Smooth muscle cell (in vitro differentiated cells): ENCODE results near the gene SLC25A30. TPM values are rescaled to one million over a fixed set of nuclear protein-coding genes. Genes with fewer than 3 reads are reported as not detected.

Experiments
- DNase-seq: peaks from one replicate; lab custom pipeline; 2025; ENCODE audit not compliant: unreplicated experiment; lab: John Stamatoyannopoulos, UW
- H2AFZ ChIP-seq: fragments of 200-600 bp; sonication (generic); 2 replicates; pipeline ENCODE4 v1.6.0; 2016; ENCODE audit warnings: antibody characterized with exemption, low read depth, mild to moderate bottlenecking
- H3F3A ChIP-seq: fragments of 200-600 bp; sonication (generic); 2 replicates; pipeline ENCODE4 v1.6.0; 2017; ENCODE audit warnings: antibody characterized with exemption, low read depth
- H3K27ac ChIP-seq: fragments of 200-600 bp; sonication (generic); 2 replicates; pipeline ENCODE4 v1.5.1; 2016; ENCODE audit warnings: low read depth, mild to moderate bottlenecking
- H3K27me3 ChIP-seq: fragments of 200-600 bp; sonication (generic); 2 replicates; pipeline ENCODE4 v1.6.1; 2016; ENCODE audit warnings: low read depth, mild to moderate bottlenecking
- H3K36me3 ChIP-seq: fragments of 200-600 bp; sonication (generic); 2 replicates; pipeline ENCODE4 v1.5.1; 2016; ENCODE audit warnings: low read depth
- H3K4me1 ChIP-seq: fragments of 200-600 bp; sonication (generic); 2 replicates; pipeline ENCODE4 v1.5.1; 2016; ENCODE audit warnings: low read depth
- H3K4me2 ChIP-seq: fragments of 200-600 bp; sonication (generic); 2 replicates; pipeline ENCODE4 v1.6.0; 2016; ENCODE audit warnings: mild to moderate bottlenecking
- H3K4me3 ChIP-seq: fragments of 200-600 bp; sonication (generic); 2 replicates; pipeline ENCODE4 v1.5.1; 2016; ENCODE audit warnings: mild to moderate bottlenecking
- H3K79me2 ChIP-seq: fragments of 200-600 bp; sonication (generic); 2 replicates; pipeline ENCODE4 v1.6.0; 2016; ENCODE audit warnings: low read depth, mild to moderate bottlenecking
- H3K9ac ChIP-seq: fragments of 200-600 bp; sonication (generic); 2 replicates; pipeline ENCODE4 v1.6.0; 2016; ENCODE audit warnings: low read depth
- H3K9me3 ChIP-seq: fragments of 200-600 bp; sonication (generic); replicated peaks from 2 replicates; pipeline ENCODE4 v1.5.1; 2016; ENCODE audit warnings: low read depth
- H4K20me1 ChIP-seq: fragments of 200-600 bp; sonication (generic); 2 replicates; pipeline ENCODE4 v1.6.0; 2016; ENCODE audit warnings: low read depth
- WGBS: methylation state at CpG from one replicate; pipeline ENCODE4 v1.1.7; 2016; ENCODE audit warnings: low lambda C conversion rate; 5-methylcytosine and 5-hydroxymethylcytosine counted together
- polyA plus RNA-seq: library from polyadenylated mRNA; unstranded; fragments of >200 nt; fragmentation: Nextera tagmentation; extraction: Ambion mirVana; gene quantifications from 2 replicates; pipeline ENCODE4 v1.2.1, GENCODE V29; 2016
- total RNA-seq: library from RNA; depleted of rRNA; stranded (reverse); fragments of >200 nt; gene quantifications from 2 replicates; pipeline ENCODE4 v1.2.3, GENCODE V29; 2014
- TF ChIP-seq, protein P1 (sequence below): fragments of 200-600 bp; sonication (generic); IDR thresholded peaks from 2 replicates; pipeline ENCODE4 v1.5.1; 2017; ENCODE audit warnings: borderline replicate concordance, mild to moderate bottlenecking, antibody characterized with exemption; ENCODE audit not compliant: insufficient read depth, poor library complexity, severe bottlenecking

SLC25A30 gene
- total and polyA plus RNA-seq, 2 experiments from 2014 or later = 1.3 to 6.8 TPM

- Histone ChIP-seq H3K9me3 (no peaks in the 10 kb centered on the region), H2AFZ (no peak overlapping the region), H4K20me1 (no peaks in the 10 kb centered on the region), H3F3A (no peaks in the 10 kb centered on the region), H3K4me1 (no peaks in the 10 kb centered on the region), H3K36me3 (peaks cover 3% of the 10 kb centered on the region), H3K27ac (no peak overlapping the region), H3K27me3 (no peaks in the 10 kb centered on the region), H3K79me2 (no peaks in the 10 kb centered on the region), H3K9ac (no peak overlapping the region), H3K4me3 (no peak overlapping the region), H3K4me2 (no peak overlapping the region)
- TF ChIP-seq, protein P1, sequence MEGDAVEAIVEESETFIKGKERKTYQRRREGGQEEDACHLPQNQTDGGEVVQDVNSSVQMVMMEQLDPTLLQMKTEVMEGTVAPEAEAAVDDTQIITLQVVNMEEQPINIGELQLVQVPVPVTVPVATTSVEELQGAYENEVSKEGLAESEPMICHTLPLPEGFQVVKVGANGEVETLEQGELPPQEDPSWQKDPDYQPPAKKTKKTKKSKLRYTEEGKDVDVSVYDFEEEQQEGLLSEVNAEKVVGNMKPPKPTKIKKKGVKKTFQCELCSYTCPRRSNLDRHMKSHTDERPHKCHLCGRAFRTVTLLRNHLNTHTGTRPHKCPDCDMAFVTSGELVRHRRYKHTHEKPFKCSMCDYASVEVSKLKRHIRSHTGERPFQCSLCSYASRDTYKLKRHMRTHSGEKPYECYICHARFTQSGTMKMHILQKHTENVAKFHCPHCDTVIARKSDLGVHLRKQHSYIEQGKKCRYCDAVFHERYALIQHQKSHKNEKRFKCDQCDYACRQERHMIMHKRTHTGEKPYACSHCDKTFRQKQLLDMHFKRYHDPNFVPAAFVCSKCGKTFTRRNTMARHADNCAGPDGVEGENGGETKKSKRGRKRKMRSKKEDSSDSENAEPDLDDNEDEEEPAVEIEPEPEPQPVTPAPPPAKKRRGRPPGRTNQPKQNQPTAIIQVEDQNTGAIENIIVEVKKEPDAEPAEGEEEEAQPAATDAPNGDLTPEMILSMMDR = no peak
- 94% methylated on average over 14 of the region's 14 CpGs for WGBS
- no peak for DNase-seq
These were observed 56.5 kb downstream of the SLC25A30 start for GRCh38 chr13:45361596-45362206.

- Histone ChIP-seq H3K4me3 (no peak overlapping the region), H3K9me3 (no peaks in the 10 kb centered on the region), H3F3A (no peaks in the 10 kb centered on the region), H3K27me3 (no peaks in the 10 kb centered on the region), H2AFZ (no peak overlapping the region), H3K79me2 (peaks cover 3% of the 10 kb centered on the region), H3K27ac (no peak overlapping the region), H3K36me3 (peaks cover 3% of the 10 kb centered on the region), H4K20me1 (no peaks in the 10 kb centered on the region), H3K4me2 (no peak overlapping the region), H3K9ac (no peak overlapping the region), H3K4me1 (no peaks in the 10 kb centered on the region)
- no peak for DNase-seq
- WGBS = 95% methylated on average over 7 of the region's 7 CpGs
- TF ChIP-seq, protein P1 = no peak
These were observed 61.1 kb downstream of the SLC25A30 start for GRCh38 chr13:45356966-45357672.

DNA sequence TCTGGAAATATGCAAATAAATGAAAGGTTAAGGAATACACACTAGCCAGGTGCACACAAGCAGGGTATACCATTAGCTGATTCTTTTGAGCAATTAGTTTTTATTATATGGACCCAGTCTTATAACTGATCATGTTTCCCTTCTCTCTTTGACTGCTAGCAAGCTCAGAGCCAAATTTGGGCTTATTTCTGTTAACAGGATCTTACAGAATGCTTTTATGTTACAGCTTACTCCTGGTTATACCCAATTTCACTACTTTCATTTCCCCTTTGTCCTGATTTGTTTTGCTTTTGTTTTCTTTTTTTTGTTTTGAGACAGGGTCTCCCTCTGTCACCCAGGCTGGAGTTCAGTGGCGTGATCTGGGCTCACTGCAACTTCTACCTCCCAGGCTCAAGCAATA lies 64.3 kb downstream of the SLC25A30 start:
- Histone ChIP-seq H3K36me3 (no peaks in the 10 kb centered on the region), H3K9me3 (no peaks in the 10 kb centered on the region), H3F3A (no peaks in the 10 kb centered on the region), H3K4me2 (no peak overlapping the region), H3K79me2 (peaks cover 11% of the 10 kb centered on the region), H2AFZ (no peak overlapping the region), H3K27ac (no peak overlapping the region), H4K20me1 (no peaks in the 10 kb centered on the region), H3K4me1 (no peaks in the 10 kb centered on the region), H3K4me3 (no peak overlapping the region), H3K27me3 (no peaks in the 10 kb centered on the region), H3K9ac (no peak overlapping the region)
- DNase-seq = no peak
- 100% methylated on average over 1 of the region's 1 CpG for WGBS
- TF ChIP-seq, protein P1 = no peak

GRCh38 chr13:45352031-45352430 lies 66.1 kb downstream of the SLC25A30 start:
- 86% methylated on average over 10 of the region's 10 CpGs for WGBS
- DNase-seq = no peak
- no peaks in the 10 kb centered on the region for H3F3A ChIP-seq

More at GRCh38 chr13:45352031-45352430, 66.1 kb downstream of the SLC25A30 start:
- no peak overlapping the region for H3K27ac ChIP-seq
- H3K79me2 ChIP-seq = peaks cover 11% of the 10 kb centered on the region
- H3K4me2 ChIP-seq = no peak overlapping the region
- H3K4me3 ChIP-seq = no peak overlapping the region
- TF ChIP-seq, protein P1 = no peak
- H3K9me3 ChIP-seq = no peaks in the 10 kb centered on the region
- no peaks in the 10 kb centered on the region for H3K27me3 ChIP-seq
- H3K9ac ChIP-seq = no peak overlapping the region
- no peak overlapping the region for H2AFZ ChIP-seq
- no peaks in the 10 kb centered on the region for H4K20me1 ChIP-seq
- no peaks in the 10 kb centered on the region for H3K4me1 ChIP-seq
- no peaks in the 10 kb centered on the region for H3K36me3 ChIP-seq
